ENCODE measurements around the gene ECT2.
"Not testable (repeated sequence)": the region's sequence is repeated elsewhere in the genome, so short reads cannot be mapped to it uniquely, and the experiment has no call there.

The ECT2 gene

DNA sequence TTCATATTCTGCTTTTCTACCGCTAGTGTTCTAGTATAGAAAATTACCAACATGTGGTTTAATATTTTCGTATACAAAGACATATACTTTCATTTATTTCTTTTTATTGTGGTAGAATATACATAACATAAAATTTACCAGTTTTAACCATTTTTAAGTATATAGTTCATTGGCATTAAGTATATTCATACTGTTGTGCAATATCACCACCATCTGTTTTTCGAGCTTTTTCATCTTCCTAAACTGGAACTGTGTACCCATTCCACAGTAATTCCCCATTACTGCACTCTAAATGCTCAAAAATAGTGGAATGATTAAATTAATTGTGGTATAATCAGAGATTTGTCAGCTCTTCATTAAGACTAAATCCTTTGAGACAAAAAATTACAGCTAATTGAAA lies 62.9 kb downstream of the ECT2 start:
- DNase-seq: no peak

DNA sequence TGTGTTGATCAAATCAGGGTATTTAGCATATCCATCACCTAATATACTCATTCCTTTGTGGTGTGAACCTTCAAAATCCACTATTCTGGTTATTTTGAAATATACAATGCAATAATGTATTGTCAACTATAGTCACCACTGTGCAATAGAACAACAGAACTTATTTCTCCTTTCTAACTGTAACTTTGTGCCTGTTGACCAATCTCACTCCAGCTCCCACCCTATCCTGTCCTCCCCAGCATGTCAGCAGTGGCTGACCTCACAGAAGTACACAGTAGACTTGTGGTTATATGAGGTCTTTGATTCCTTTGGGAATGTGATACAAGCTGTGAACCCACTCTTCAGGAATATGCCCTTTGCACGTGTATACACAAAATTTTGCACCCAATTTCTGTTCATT lies 64.2 kb downstream of the ECT2 start:
- DNase-seq: no peak

DNA sequence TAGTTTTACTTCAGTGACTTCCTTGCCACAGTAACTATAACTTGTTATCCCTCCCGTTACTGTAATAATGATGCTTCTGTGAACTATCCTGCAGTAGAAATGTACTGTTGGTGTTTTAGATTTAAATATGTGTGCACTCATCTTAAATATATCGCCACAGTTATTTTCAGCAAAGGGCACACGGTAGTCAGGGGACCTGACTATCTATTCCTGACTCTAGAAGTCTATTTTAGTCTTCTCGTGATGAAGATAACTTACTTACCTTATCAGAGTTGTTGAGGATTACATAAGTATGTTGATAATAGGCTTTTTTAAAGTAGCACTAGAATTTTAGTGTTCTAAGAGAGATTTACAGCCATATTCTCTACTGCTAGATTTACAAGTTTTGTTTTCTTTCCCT lies 65.3 kb downstream of the ECT2 start:
- no peak for DNase-seq

DNA sequence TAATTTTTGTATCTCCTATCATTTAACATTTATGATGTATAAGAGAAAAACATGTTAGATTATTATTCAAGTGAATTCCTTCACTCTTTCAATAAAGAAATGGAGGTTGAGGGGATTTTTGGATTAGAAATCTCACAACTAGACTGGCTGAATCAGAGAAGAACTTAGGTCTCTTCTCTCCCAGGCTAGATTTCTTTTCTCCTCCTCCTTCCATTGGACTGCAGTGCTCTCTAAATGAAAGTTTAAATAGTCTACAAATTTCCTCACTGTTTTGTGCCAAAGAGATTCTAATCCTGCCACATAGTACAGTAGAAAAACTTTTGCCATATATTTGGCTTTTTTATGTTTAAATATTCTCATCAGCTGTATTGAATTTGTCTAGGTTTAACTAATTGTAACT lies 65.8 kb downstream of the ECT2 start:
- DNase-seq: no peak

DNA sequence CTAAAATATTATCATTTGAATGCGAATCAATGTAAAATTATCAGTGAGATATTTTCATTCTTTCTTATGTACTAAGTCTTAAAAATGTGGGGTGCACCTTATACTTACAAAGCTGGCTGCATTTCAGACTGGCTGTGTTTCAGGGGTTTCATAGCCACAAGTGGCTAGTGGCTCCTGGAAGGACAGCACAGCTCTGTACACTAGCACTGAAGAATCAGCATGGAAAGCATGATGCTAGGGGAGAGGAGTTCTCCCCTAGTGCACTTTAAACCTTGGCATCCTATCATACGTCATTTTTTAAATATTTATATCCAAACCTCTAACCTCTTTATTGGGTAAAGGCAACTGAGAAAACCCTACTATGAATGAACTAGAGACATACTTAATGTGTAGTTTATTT lies 66.4 kb downstream of the ECT2 start:
- DNase-seq: no peak

DNA sequence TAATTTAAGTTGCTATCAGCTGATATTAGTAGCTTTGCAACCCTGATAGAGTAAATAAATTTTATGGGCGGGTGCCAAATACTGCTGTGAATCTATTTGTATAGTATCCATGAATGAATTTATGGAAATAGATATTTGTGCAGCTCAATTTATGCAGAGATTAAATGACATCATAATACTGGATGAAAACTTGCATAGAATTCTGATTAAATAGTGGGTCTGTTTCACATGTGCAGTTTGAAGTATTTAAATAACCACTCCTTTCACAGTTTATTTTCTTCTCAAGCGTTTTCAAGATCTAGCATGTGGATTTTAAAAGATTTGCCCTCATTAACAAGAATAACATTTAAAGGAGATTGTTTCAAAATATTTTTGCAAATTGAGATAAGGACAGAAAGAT lies 70.0 kb downstream of the ECT2 start:
- no peak for DNase-seq

DNA sequence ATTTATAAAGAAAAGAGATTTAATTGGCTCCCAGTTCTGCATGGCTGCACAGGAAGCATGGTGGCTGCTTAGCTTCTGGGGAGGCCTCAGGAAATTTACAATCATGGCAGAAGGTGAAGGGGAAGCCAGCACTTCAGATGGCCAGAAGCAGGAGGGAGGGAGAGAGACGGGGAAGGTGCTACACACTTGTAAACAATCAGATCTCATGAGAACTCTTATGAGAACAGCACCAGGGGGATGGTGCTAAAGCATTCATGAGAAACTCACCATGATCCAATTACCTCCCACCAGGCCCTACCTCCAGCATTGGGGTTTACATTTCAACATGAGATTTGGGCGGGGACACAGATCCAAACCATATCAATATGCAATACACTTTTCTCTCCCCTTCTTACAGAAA lies 73.7 kb downstream of the ECT2 start:
- no peak for DNase-seq

DNA sequence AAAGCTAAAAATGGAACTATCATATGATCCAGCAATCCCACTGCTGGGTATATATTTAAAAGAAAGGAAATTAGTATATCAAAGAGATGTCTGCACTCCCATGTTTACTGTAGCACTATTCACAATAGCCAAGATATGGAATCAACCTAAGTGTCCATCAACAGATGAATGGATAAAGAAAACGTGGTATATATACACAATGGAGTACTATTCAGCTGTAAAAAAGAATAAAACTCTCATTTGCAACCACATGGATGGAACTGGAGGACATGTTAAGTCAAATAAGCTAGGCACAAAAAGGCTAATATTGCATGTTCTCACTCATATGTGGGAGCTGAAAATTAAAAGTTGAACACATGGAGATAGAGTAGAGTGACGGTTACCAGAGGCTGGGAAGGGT lies 76.7 kb downstream of the ECT2 start:
- not testable (repeated sequence) for DNase-seq

DNA sequence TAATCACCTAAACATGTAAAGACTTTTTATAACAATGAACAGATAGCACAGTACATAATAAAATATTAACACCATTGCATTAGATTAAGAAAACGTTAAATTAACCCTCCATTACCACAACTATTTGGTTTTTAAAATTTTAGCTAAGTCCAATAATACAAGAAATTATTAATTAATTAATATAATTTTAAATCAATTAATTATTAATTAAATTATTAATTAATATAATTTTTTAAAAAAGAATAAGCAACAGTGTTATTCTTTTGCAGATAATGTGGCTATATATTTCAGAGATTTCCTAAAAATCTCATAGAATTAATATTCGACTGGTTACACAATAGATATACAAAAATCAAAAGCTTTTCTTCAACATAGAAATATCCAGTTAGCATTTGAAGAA lies 82.5 kb downstream of the ECT2 start:
- DNase-seq: no peak

DNA sequence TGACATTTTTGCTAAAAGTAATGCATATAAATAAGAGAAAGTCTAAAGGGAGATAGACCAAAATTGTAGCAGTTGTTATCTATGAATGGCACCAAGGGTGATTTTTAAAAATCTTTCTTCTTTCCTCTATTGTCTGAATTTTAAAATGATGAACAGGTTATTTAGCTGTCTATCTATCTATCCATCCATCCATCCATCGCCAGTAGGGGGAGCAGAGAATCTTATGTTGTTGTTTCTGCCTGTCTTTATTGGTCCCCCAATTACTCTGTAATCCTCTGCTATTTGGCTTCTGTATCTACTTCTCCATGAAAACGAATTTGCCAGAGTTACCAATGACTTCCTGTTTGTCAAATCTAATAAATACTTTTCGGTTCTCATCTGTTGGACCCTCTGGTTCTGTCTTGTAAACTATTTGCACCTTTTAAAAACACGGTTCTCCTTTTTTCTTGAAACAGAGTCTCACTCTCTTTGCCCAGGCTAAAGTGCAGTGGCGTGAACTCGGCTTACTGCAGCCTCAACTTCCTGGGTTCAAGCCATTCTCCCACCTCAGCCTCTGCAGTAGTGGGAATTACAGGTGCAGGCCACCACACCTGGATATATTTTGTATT lies 86.0 kb downstream of the ECT2 start:
- peak; percentile 71 for DNase-seq

DNA sequence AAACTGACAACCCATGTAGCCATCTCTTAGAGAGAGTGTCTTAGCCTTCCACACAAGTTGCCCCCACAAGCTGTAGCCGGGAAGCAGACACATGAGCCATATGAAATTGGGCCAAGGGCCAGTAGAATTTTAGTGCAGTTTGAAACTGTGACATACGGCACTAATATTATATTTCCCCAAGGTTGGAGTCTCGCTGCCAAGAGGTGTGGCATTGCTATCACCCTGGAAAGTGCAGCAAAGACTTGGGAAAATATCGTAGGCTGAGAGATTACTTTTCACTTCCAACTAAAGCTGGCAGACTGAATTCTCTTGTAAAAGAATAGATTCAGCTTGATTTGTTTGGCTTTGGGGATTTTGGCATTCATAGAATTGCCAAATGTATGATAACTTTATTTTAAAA lies 89.2 kb downstream of the ECT2 start:
- no peak for DNase-seq

DNA sequence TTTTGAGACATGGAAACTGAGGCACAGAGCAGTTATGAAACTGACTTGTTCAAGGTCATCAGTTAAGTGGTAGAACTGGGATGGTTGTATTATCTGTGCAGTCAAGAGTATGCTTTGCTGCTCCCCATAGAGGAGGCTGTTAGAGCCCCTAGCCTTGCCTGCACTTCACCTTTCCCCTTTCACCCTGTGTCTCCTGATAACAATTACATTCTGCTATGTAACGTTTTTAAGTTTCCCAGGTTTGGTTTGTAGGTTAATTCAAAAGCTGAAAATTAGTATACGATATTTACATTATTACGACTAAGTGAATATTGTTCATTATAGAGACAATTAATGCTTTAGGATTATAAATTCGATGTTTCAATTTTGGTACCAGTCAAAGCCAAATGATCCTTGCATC lies 89.9 kb downstream of the ECT2 start:
- no peak for DNase-seq

DNA sequence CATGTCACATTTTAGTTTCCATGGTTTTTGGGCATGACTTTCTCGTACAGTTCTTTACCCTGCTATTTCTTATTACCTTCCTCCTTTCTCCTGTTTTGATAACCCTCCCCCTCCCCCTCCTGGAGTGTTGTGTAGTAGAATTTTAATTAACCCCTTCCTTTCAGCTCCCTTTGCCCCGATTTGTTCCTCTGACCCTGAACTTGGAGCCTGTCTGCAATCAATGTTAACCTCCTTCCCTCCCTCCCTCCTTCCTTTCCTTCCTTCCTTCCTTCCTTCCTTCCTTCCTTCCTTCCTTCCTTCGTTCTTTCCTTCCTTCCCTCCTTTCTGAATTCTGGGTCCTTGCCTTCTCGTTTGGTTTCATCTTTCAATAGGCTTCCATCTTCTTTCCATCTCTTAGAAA lies 90.4 kb downstream of the ECT2 start:
- no peak for DNase-seq

DNA sequence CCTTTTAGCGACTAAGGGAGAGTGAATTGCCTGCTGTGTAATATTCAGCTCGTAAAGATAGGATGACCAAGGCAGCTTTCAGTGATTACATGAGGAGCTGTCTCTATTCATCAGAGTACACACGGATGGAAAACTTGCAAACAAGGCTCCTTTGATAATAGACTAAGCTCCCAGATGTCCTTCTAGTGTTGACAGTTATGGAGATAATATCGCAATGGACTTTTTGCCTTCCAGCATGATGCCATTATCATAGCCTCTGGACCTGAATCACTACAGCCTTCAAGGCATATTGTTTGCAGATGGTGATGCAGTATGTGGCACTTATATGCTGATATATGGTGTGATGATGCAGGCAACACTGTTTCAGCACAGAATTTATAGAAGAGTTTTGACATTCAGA lies 93.9 kb downstream of the ECT2 start:
- DNase-seq: no peak

DNA sequence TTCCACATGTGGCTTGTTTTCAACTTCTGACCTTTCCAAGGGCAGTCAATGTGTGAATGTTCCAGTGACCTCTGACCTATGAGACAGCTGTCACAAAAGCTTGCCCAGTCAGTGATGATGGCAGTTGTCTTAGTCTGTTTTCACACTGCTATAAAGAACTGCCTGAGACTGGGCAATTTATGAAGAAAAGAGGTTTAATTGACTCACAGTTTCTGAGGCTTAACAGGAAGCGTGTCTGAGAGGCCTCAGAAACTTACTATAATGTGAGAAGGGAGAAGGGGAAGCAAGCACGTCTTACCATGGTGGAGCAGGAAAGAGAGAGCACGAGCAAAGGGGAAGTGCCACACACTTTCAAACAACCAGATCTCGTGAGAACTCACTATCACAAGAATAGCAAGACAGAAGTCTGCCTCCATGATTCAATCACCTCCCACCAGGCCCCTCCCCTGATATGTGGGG lies 95.6 kb downstream of the ECT2 start:
- DNase-seq: no peak

DNA sequence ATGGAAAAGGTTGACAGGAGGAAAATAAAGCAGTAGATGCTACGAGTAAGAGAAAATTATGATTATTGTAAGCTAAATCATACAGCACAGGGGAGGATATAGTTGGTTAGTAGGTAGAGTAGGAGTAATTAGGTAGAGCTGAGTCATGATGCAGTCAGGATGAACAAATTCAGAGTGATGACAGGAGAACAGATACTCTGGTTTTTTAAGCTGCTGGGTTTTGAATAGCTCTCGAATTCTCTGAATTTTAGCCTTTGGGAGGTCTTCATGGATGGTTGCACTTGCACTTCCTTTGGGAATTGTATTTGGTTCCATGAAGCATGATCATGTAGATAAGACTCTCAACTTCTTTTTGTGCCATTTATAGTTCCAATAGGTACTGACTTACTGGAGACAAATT lies 96.2 kb downstream of the ECT2 start:
- no peak for DNase-seq

DNA sequence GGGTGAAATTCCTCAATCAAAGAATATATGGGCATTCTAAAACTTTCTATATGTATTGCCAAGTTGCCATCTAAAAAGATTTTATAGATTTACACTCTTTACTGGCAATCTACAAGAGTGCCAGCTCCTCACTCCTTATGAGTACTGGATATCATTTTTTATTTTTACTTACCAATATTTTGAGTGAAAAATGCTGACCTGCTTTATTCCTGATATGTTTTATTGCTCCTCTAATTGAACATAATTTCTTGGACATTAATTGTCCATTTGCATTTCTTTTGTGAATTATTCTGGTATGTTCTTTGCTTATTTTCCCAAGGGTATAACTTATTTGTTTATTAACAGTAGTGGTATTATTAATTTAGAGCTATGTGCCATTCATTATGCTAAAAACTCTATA lies 96.8 kb downstream of the ECT2 start:
- DNase-seq: no peak

DNA sequence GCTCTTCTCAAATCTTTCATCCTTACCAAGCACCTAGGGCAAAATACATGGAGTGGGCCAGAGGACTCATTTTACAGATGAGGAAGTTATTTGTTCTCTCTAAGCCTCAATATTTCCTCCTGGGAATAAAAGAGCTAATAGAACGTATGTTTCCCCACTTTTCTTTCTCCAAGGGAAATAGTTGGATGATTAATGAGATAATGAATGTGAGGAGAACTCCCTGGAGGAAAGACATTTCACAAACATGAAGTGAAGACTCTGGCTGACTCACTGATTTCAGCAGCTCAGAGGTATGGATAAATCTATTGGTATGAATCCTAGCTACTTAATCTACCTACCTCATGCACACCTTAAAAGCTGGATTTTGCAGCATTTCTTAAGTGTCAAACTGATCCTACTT lies 98.4 kb downstream of the ECT2 start:
- no peak for DNase-seq

DNA sequence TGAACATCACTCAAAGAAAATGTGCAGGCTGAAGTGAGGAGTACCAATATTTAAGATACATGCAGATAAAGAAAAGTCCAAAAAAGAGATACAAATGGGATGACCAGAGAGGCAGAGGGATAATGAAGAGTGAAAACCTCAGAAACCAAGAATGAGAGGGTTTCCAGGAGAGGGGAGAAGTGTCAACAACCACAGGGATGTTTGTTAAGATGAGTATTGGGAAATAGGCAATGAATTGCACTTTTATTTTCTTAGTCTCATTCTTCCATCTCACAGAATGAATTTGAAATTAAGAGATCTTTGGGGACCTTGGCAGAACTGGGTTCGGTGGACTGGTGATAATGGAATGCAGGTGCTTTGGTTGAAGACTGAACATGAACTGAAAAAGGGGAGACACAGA lies 102.5 kb downstream of the ECT2 start:
- DNase-seq: no peak

DNA sequence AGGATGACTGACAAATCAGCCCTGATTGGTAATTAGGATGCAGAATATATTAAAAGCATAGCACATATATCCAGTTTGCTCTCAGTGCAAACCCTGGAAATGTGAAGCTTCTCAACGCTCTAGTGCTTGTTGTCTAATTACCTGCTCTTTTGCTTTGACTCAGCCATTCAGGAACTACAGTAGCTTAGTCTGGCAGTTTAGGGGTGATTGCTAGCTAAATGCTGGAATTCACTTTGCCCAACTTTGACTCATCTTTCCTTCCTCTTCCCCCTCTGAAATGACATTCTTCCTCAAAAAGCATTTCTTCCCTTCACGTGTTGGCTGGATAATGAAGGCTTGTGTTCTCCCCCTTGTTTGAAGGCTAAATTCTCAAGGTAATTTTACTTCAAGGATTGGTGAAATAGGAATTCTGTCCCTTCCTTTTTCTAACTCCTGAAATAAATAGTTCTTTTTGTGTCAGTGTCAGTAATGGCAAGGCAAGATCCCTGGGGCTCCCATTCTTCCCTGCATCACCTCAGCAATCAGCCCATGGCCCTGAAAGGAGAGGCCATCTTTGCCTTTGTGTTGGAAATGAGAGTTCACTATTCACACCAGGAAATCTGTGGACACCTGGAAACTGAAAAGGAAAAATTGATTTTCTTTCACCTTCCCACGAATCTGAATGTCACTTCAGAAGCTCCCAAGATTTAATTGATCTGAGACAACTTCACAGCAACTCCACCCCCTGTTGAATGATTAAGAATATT lies 103.6 kb downstream of the ECT2 start:
- no peak for DNase-seq

DNA sequence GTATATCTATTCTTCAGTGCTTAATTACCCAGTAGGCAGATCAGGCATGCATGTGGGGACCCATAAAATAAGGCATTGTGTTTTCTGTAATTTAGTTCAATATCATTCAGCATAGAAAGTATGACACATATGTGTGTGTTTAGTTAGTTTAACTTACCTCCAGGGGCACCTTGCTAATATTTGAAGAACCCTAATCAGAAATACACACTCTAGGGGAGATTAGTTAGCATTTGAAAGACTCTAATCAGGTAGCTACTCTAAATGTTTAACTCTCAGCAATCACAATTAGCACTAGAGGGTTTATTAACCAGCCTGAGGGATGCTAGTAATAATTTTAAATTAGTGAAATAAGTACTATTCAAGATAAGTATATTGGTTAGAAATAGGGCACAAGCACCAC lies 104.5 kb downstream of the ECT2 start:
- DNase-seq: no peak

DNA sequence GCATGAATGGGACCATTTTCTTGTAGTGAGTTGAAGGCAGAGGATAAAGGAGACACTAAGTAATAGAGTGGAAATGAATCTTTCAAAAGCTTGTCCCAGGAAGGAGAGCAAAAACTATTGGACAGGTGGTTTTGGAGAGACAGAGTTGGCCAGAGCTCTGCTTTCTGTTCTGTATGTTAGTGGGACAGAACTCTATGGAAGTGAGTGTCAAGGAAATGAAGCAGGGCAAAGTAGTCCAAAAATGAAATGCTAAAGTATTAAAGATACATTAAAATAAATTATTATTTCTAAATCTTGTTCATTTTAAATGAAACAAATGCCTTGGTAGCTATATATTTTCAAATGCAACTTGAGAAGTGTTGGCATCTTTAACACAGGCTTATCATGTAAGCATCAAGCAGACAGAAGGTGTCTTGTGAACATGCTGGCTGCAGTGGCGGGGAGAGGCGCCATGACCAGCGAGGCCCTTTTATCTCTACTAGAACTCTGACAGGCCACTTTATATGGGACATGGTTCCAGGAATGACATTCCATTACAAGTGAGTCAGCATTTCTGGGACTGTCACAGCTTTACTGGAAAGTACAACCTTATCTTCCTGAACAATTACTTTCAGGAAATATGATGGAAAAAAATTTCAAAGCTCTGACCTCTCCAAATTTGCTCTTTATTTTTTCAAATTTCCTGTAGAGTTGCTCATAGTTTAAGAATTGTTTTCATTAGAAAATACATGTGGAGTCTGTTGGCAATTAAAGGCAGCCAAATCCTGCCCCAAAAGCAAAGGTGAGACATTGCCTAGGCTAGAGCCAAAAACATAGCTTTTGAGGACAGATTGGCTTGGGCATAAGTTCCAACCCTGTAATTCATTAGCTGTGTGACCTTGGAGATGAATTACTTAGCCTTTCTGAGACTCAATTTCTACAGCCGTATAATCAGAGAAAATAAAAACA lies 106.5 kb downstream of the ECT2 start:
- DNase-seq: no peak

DNA sequence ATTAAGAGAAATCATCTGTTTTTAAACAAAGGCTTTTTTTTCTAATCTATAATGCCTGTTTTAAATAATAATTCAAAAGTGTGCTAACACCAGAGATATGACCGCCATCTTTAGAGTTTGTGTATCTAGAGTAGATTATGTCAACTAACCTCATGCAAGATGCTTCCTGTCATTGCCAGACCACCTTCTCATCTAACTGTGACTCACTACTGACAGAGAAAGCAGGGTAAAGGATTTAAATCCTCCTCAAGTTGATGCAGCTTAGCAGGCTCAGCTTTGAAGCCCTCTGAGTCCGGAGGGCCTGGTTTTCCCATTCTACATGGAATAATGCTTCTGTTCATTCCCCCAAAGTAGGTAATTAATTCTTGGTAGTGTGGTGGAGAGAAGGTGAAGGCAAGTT lies 108.5 kb downstream of the ECT2 start:
- no peak for DNase-seq
